WTC11 (cell line): Measurements from ENCODE around the gene AGBL2. TPM values are rescaled to one million over a fixed set of nuclear protein-coding genes. Genes with fewer than 3 reads are reported as not detected.
A peak's percentile ranks its signal among the peaks of the same experiment; 100 is the strongest.

Experiments used
- ATAC-seq: fragments of 200-7000 bp; cut with Tn5 transposase; 2 replicates; pipeline ENCODE4 v1.10.0; 2021; ENCODE audit warnings: mild to moderate bottlenecking, moderate library complexity
- CTCF ChIA-PET: fragments of 300-600 bp; sonication (Branson Sonifier 250); formaldehyde crosslinking; loops from one replicate; lab custom pipeline; 2021; ENCODE audit warnings: antibody characterized with exemption; lab: Charles Lee
- POLR2A ChIA-PET: fragments of 350-600 bp; sonication (Branson Sonifier 250); formaldehyde crosslinking; loops from one replicate; lab custom pipeline; 2021; ENCODE audit warnings: antibody characterized with exemption; lab: Charles Lee
- DNase-seq: peaks from one replicate; pipeline ENCODE4 v3.0.0; 2021; ENCODE audit warnings: low spot score
- H3K27ac Mint-ChIP-seq: 2 replicates; pipeline ENCODE4 v1.8.0; 2021; ENCODE audit warnings: mixed read lengths
- H3K27me3 Mint-ChIP-seq: 2 replicates; pipeline ENCODE4 v1.8.0; 2021; ENCODE audit warnings: low read depth, mild to moderate bottlenecking, moderate library complexity, mixed read lengths
- H3K36me3 Mint-ChIP-seq: 2 replicates; pipeline ENCODE4 v1.8.0; 2021; ENCODE audit warnings: mixed read lengths
- H3K4me1 Mint-ChIP-seq: 2 replicates; pipeline ENCODE4 v1.8.0; 2022; ENCODE audit warnings: mixed read lengths
- H3K4me3 Mint-ChIP-seq: 2 replicates; pipeline ENCODE4 v1.8.0; 2021; ENCODE audit warnings: mild to moderate bottlenecking, moderate library complexity, mixed read lengths
- H3K9me3 Mint-ChIP-seq: 2 replicates; pipeline ENCODE4 v1.8.0; 2021; ENCODE audit warnings: mixed read lengths
- CBFB ChIP-seq: sonication (generic); formaldehyde crosslinking; IDR thresholded peaks from 2 replicates; pipeline ENCODE4 v1.8.1; 2022; ENCODE audit warnings: mild to moderate bottlenecking, low read depth, missing genetic modification reagents
- CREB1 ChIP-seq: sonication (generic); formaldehyde crosslinking; IDR thresholded peaks from 2 replicates; pipeline ENCODE4 v1.8.0; 2023; ENCODE audit warnings: mild to moderate bottlenecking, missing genetic modification reagents
- ELF4 ChIP-seq: sonication (generic); formaldehyde crosslinking; IDR thresholded peaks from 2 replicates; pipeline ENCODE4 v1.8.1; 2022; ENCODE audit warnings: low read depth, mild to moderate bottlenecking, moderate library complexity, missing genetic modification reagents
- FOXJ3 ChIP-seq: sonication (generic); formaldehyde crosslinking; IDR thresholded peaks from 2 replicates; pipeline ENCODE4 v1.9.0; 2021; ENCODE audit warnings: missing genetic modification reagents, mild to moderate bottlenecking, borderline replicate concordance
- NR3C1 ChIP-seq: sonication (generic); formaldehyde crosslinking; conservative IDR thresholded peaks from 2 replicates; pipeline ENCODE4 v1.8.1; 2023; ENCODE audit warnings: low read depth, mild to moderate bottlenecking, missing genetic modification reagents
- SOX15 ChIP-seq: fragments of 250-450 bp; sonication (Bioruptor Pico); IDR thresholded peaks from 2 replicates; pipeline ENCODE4 v1.9.0; 2021; ENCODE audit warnings: mild to moderate bottlenecking
- ZBTB21 ChIP-seq: sonication (generic); formaldehyde crosslinking; IDR thresholded peaks from 2 replicates; pipeline ENCODE4 v1.8.1; 2023; ENCODE audit warnings: mild to moderate bottlenecking, missing genetic modification reagents, borderline replicate concordance
- ZNF138 ChIP-seq: sonication (generic); formaldehyde crosslinking; conservative IDR thresholded peaks from 2 replicates; pipeline ENCODE4 v1.8.1; 2022; ENCODE audit warnings: mild to moderate bottlenecking, moderate library complexity, missing genetic modification reagents
- total RNA-seq: library from RNA; stranded (reverse); gene quantifications from 3 replicates; pipeline ENCODE4 v1.2.3, GENCODE V29; 2021
- TF ChIP-seq, protein P1 (sequence below): sonication (generic); formaldehyde crosslinking; IDR thresholded peaks from 2 replicates; pipeline ENCODE4 v1.8.1; 2023; ENCODE audit warnings: mild to moderate bottlenecking, missing genetic modification reagents, borderline replicate concordance
- TF ChIP-seq, protein P2 (sequence below): sonication (generic); formaldehyde crosslinking; IDR thresholded peaks from 2 replicates; pipeline ENCODE4 v1.8.1; 2022; ENCODE audit warnings: mild to moderate bottlenecking, missing genetic modification reagents, moderate library complexity, borderline replicate concordance
- TF ChIP-seq, protein P3 (sequence below): fragments of 250-450 bp; sonication (Bioruptor Pico); IDR thresholded peaks from 2 replicates; pipeline ENCODE4 v1.9.0; 2021; ENCODE audit warnings: mild to moderate bottlenecking
- TF ChIP-seq, protein P4 (sequence below): fragments of 250-450 bp; sonication (Bioruptor Pico); IDR thresholded peaks from 2 replicates; pipeline ENCODE4 v2.1.2; 2022; ENCODE audit warnings: mild to moderate bottlenecking, moderate library complexity
- TF ChIP-seq, protein P5 (sequence below): sonication (generic); formaldehyde crosslinking; IDR thresholded peaks from 2 replicates; pipeline ENCODE4 v1.8.1; 2022; ENCODE audit warnings: mild to moderate bottlenecking, moderate library complexity, missing genetic modification reagents

AGBL2 gene
- total RNA-seq, 1 experiment from 2014 or later = 3.7 TPM

DNA sequence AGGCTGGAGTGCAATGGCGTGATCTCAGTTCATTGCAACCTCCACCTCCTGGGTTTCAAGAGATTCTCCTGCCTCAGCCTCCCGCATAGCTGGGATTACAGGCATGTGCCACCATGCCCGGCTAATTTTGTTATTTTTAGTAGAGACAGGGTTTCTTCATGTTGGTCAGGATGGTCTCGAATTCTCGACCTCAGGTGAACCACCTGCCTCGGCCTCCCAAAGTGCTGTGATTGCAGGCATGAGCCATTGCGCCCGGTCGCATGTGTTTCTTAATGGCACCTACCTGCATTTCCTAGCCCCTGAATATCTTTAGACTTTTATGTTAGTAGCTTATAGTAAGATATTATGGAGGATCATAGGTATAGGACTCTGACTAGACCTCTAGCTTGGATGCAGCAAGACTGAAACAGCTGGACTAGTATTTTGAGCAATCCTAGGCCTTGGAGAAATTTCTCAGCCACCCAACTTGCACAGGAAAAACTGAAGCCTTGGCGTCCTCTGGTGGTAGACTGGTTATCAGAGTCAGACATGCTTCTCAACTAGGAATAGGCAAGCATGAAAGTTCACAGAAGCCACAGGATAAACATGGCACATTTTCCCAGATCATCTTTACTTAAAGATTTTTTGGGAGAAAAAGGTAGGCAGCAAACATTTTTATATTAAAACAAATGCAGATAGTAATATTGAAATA lies 98.3 kb downstream of the AGBL2 start (continued):
- TF ChIP-seq, protein P1, sequence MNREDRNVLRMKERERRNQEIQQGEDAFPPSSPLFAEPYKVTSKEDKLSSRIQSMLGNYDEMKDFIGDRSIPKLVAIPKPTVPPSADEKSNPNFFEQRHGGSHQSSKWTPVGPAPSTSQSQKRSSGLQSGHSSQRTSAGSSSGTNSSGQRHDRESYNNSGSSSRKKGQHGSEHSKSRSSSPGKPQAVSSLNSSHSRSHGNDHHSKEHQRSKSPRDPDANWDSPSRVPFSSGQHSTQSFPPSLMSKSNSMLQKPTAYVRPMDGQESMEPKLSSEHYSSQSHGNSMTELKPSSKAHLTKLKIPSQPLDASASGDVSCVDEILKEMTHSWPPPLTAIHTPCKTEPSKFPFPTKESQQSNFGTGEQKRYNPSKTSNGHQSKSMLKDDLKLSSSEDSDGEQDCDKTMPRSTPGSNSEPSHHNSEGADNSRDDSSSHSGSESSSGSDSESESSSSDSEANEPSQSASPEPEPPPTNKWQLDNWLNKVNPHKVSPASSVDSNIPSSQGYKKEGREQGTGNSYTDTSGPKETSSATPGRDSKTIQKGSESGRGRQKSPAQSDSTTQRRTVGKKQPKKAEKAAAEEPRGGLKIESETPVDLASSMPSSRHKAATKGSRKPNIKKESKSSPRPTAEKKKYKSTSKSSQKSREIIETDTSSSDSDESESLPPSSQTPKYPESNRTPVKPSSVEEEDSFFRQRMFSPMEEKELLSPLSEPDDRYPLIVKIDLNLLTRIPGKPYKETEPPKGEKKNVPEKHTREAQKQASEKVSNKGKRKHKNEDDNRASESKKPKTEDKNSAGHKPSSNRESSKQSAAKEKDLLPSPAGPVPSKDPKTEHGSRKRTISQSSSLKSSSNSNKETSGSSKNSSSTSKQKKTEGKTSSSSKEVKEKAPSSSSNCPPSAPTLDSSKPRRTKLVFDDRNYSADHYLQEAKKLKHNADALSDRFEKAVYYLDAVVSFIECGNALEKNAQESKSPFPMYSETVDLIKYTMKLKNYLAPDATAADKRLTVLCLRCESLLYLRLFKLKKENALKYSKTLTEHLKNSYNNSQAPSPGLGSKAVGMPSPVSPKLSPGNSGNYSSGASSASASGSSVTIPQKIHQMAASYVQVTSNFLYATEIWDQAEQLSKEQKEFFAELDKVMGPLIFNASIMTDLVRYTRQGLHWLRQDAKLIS (CRISPR knock-in tag) = no peak
- TF ChIP-seq ZBTB21 (CRISPR knock-in tag) (no peak), ELF4 (no peak)
- TF ChIP-seq, all 79 proteins: peak for 0

DNA sequence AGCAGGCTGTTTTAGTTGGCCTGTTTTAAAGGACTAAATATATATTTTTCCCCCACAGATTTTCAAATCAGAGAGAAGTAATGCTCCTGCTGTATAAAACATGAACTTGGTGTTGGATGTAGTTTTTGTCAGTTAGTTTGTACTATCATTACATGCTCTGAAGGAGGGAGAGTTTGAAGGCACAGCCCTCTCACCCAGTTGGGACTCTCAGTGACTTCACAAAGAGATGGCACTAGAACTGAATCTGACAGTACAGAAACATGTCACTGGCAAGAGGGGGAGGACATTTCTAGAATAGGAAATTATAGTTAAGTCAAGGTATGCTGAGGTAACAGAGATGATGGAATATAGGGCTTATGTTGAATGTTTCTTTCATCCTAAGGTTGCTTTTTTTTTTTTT lies 99.9 kb downstream of the AGBL2 start:
- Mint-ChIP-seq H3K4me1 (no peaks in the 10 kb centered on the region), H3K27me3 (no peaks in the 10 kb centered on the region), H3K27ac (peak overlapping the region; percentile 84), H3K9me3 (no peaks in the 10 kb centered on the region), H3K4me3 (no peak overlapping the region), H3K36me3 (peaks cover 8% of the 10 kb centered on the region)
- TF ChIP-seq ZNF138 (no peak), FOXJ3 (CRISPR knock-in tag) (no peak)
- TF ChIP-seq, protein P2, sequence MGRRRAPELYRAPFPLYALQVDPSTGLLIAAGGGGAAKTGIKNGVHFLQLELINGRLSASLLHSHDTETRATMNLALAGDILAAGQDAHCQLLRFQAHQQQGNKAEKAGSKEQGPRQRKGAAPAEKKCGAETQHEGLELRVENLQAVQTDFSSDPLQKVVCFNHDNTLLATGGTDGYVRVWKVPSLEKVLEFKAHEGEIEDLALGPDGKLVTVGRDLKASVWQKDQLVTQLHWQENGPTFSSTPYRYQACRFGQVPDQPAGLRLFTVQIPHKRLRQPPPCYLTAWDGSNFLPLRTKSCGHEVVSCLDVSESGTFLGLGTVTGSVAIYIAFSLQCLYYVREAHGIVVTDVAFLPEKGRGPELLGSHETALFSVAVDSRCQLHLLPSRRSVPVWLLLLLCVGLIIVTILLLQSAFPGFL (CRISPR knock-in tag) = no peak
- DNase-seq = no peak
- ChIA-PET POLR2A (no interaction called here), CTCF (interaction anchor here (0.7 kb wide), 1 partner anchor 47 kb away, joined by 3 read pairs; no protein-coding TSS in a partner anchor)
- ATAC-seq = no peak

DNA sequence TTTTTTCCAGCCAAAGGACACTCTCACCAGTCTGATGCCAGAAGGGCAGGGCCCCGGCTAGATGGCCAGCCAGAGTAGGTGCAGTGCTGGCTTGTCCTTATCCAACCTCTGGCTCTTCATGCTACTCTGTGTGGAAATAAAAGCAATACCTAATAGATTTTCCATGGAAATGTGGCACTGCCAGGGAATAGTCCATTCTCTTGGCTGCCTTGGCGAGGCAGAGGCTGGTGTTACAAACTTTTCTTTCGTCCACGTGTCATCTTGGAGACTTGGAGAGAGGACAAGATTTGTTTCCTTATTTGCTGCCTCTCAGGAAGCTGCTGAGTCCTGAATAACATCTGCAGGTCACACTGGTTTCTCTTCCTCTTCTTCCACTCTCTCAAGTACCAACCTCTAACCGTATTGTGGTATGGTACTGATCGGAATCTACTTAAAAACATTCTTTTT lies 103.8 kb downstream of the AGBL2 start:
- Mint-ChIP-seq H3K9me3 (no peaks in the 10 kb centered on the region), H3K27me3 (no peaks in the 10 kb centered on the region), H3K36me3 (no peaks in the 10 kb centered on the region), H3K27ac (no peak overlapping the region), H3K4me1 (no peaks in the 10 kb centered on the region), H3K4me3 (no peak overlapping the region)
- ATAC-seq = no peak
- TF ChIP-seq, protein P3, sequence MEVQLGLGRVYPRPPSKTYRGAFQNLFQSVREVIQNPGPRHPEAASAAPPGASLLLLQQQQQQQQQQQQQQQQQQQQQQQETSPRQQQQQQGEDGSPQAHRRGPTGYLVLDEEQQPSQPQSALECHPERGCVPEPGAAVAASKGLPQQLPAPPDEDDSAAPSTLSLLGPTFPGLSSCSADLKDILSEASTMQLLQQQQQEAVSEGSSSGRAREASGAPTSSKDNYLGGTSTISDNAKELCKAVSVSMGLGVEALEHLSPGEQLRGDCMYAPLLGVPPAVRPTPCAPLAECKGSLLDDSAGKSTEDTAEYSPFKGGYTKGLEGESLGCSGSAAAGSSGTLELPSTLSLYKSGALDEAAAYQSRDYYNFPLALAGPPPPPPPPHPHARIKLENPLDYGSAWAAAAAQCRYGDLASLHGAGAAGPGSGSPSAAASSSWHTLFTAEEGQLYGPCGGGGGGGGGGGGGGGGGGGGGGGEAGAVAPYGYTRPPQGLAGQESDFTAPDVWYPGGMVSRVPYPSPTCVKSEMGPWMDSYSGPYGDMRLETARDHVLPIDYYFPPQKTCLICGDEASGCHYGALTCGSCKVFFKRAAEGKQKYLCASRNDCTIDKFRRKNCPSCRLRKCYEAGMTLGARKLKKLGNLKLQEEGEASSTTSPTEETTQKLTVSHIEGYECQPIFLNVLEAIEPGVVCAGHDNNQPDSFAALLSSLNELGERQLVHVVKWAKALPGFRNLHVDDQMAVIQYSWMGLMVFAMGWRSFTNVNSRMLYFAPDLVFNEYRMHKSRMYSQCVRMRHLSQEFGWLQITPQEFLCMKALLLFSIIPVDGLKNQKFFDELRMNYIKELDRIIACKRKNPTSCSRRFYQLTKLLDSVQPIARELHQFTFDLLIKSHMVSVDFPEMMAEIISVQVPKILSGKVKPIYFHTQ (CRISPR knock-in tag) = no peak
- no peak for TF ChIP-seq CREB1 (CRISPR knock-in tag)
- TF ChIP-seq NR3C1 (CRISPR knock-in tag) = no peak
- TF ChIP-seq SOX15 (CRISPR knock-in tag) = no peak
- TF ChIP-seq, protein P2 (CRISPR knock-in tag) = no peak
- TF ChIP-seq, protein P4, sequence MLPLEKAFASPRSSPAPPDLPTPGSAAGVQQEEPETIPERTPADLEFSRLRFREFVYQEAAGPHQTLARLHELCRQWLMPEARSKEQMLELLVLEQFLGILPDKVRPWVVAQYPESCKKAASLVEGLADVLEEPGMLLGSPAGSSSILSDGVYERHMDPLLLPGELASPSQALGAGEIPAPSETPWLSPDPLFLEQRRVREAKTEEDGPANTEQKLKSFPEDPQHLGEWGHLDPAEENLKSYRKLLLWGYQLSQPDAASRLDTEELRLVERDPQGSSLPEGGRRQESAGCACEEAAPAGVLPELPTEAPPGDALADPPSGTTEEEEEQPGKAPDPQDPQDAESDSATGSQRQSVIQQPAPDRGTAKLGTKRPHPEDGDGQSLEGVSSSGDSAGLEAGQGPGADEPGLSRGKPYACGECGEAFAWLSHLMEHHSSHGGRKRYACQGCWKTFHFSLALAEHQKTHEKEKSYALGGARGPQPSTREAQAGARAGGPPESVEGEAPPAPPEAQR = no peak
- TF ChIP-seq, protein P5, sequence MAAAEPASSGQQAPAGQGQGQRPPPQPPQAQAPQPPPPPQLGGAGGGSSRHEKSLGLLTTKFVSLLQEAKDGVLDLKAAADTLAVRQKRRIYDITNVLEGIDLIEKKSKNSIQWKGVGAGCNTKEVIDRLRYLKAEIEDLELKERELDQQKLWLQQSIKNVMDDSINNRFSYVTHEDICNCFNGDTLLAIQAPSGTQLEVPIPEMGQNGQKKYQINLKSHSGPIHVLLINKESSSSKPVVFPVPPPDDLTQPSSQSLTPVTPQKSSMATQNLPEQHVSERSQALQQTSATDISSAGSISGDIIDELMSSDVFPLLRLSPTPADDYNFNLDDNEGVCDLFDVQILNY = no peak
- TF ChIP-seq CBFB (CRISPR knock-in tag) = no peak
- ChIA-PET CTCF (no interaction called here), POLR2A (no interaction called here)
- no peak for DNase-seq
